HFF-Myc (cell line): ENCODE results near the gene RNF103.

Experiments
- DNase-seq: peaks from one replicate; pipeline ENCODE4 v3.0.0-alpha.2; 2011; ENCODE audit warnings: low read depth; ENCODE audit errors: extremely low read depth
- H3K4me3 ChIP-seq: replicated peaks from 2 replicates; pipeline ENCODE4 v1.5.1; 2011; ENCODE audit warnings: low read depth, mild to moderate bottlenecking, control low read depth, low read length
- TF ChIP-seq, protein P1 (sequence below): IDR thresholded peaks from 2 replicates; pipeline ENCODE4 v1.5.1; 2012; ENCODE audit warnings: mild to moderate bottlenecking, low read depth, low read length, control low read depth; ENCODE audit errors: missing control alignments

RNF103 gene

DNA sequence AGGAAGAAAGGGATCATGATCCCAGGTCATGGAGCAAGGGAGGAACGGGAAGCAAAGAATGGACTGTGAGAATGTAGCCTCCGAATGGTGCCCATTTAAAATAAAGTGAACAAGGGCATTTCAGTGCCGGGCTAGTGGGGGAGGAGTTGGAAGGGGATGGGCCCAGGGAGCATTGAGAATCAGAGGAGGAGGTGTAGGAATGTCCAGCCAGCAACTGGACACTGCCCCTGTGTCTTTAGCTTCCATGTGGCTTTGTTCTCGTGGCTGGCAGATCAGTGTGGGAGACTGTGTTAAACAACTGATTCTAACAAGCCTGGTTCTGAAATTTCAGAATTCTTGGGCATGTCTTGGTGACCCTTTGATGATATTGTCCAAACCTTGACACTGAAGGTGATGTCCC lies 1.4 kb upstream of the RNF103 start:
- H3K4me3 ChIP-seq = no peak overlapping the region
- DNase-seq = no peak
- TF ChIP-seq, protein P1, sequence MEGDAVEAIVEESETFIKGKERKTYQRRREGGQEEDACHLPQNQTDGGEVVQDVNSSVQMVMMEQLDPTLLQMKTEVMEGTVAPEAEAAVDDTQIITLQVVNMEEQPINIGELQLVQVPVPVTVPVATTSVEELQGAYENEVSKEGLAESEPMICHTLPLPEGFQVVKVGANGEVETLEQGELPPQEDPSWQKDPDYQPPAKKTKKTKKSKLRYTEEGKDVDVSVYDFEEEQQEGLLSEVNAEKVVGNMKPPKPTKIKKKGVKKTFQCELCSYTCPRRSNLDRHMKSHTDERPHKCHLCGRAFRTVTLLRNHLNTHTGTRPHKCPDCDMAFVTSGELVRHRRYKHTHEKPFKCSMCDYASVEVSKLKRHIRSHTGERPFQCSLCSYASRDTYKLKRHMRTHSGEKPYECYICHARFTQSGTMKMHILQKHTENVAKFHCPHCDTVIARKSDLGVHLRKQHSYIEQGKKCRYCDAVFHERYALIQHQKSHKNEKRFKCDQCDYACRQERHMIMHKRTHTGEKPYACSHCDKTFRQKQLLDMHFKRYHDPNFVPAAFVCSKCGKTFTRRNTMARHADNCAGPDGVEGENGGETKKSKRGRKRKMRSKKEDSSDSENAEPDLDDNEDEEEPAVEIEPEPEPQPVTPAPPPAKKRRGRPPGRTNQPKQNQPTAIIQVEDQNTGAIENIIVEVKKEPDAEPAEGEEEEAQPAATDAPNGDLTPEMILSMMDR = no peak

DNA sequence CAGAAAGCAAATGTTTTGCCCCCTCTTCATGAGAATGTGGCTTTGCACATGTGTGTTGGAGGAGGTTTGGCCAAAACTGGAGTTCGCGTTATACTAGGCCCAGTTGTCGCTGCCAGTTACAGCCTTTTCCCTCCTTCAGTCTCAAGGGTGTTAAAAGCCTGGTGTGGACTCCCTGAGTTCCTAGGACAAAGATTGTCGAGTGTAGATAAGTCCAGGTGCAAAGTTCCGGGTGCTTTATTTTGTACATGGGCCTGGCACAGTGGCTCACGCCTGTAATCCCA lies 542 bp upstream of the RNF103 start:
- DNase-seq = no peak
- H3K4me3 ChIP-seq = peak overlapping the region; percentile 55
- TF ChIP-seq, protein P1 = no peak

DNA sequence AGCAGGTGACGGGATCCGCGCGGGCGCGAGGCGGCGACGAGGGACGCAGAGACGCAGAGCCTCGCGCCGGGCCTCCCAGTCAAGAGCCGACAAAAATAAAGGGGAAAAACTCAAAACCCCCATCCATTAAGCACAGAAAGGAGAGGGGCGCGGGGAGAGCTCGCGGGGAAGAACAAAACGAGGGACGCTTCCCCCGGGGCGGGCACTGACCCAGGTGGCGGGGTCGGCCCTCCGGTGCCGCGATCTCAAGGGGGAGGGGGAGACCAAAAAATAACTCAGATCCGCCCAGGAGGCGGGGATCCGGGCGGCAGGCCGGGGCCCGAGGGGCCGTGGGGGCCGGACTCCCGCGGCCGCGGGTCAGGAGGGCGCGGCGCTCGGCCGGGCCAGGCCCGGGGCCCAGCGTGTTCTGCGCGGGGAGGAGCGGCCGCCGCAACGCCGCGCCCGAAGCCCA lies 597 bp downstream of the RNF103 start:
- no peak for DNase-seq
- TF ChIP-seq, protein P1 = no peak
- peak overlapping the region; percentile 55 for H3K4me3 ChIP-seq

DNA sequence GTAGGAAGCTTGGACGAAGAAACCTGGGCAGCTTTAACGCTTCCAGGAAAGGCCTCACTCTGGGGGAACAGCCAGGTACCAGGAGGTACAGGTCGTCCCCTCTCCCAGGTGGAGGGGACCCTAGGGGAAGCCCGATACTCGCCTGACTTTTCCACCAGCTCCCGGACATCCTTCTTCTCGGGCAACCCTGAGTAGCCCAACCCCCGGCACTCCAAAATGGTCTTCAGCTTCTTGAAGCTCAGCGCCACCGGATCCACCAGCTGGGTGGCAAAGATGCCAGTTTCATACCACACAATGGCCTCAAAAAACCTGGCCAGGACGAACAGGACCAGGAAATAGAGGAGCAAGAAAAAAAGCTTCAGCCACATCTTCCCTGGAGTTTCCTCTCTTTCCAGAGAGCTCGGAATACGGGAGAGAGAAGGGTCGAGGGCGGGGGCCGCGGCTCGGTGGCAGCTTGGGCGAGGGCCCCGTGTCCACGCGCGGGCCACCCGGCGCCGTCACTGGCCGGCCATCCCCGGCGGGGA lies 1.1 kb downstream of the RNF103 start:
- H3K4me3 ChIP-seq = peak overlapping the region; percentile 55
- DNase-seq = no peak
- TF ChIP-seq, protein P1 = no peak

DNA sequence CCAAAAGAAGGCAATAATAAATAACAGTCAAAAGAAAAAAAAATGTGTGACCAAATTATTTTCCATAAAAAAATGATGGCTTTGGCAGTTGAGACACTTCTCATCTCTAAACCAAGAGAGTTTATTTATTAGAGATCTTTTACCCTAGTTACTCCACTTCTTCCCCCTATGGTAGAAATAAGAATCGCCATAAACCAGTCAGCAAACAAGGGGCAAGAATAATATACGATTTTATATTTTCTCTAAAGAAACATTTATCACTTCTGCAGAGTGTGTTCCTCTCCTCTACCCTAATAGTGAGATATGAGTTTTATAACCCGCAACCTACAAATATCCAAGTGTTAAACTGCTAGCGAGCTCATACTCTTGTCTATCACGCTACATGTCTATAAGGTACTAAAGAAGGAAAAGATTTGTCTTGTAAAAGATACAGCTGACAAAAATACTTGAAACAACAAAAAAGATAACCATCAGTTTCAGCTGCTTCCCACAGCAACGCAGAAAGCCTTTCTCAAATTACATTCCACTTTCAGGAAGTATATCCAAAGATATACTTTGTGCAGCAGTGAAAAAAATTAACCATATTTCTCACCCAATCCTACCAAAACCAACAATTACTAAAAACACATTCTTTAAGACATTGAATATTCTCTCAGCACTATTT lies 2.3 kb downstream of the RNF103 start:
- no peak for DNase-seq
- H3K4me3 ChIP-seq = peak overlapping the region; percentile 55

DNA sequence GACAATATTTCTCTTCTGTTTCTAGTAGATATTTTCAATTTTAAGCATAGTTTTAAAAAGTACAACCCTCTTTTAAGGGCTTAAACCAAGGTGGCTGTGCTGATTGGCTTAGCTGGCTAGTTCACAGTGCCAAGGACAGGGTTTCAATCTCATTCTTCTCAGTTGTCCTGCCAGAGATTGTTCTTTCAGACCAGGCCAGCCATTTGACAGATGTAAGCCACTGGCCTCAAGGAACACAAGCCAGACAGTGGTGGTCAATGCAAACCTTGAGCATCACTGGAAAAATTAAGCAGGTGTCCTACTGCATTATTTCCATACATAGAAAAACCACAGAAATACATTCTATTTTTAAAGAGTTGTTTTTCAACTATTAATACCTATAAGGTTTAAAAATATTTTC lies 5.9 kb downstream of the RNF103 start:
- TF ChIP-seq, protein P1 = no peak
- DNase-seq = no peak
- no peak overlapping the region for H3K4me3 ChIP-seq

More for the DNA sequence above, 2.3 kb downstream of the RNF103 start:
- TF ChIP-seq, protein P1 = no peak

DNA sequence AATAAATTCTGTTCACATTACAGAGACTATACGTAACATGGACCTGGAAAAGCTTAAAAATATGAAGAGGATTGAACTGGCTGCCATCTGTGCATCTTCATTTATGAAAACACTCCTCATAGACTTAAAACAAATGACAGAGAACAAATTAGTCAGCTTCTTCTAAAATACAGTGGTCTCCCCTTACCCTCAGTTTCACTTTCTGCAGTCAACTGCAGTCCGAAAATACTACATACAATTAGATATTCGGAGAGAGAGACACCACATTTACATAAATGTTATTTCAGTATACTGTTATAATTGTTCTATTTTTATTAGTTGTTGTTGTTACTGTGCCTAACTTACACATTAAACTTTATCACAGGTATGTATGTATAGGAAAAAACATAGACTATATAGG lies 6.5 kb downstream of the RNF103 start:
- TF ChIP-seq, protein P1 = no peak
- H3K4me3 ChIP-seq = no peak overlapping the region
- DNase-seq = no peak
